Measurements from ENCODE around the gene DGKH. TPM values are rescaled to one million over a fixed set of nuclear protein-coding genes. Genes with fewer than 3 reads are reported as not detected.

Gene DGKH
- 10 to 100 TPM; 11.5 to 19.0 (median 19.0) TPM for total RNA-seq

DNA sequence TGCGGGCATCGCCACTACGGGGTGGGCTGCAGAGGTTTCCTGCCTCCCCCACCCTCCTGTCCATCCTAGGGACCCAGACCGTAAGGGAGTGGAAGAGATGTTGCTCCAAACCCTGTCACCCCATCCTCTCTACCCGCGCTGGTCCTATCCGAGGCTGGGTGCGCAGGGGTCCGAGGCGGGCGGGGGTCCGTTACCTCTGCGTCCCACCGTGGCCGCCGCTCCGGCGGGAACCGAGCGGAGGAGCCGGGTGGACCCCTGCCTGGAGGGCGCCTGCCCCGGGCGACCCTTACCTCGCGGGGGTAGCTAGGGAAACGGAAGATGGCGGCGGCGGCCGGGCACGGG is at the start of gene DGKH:
TSS of gene DGKH (plus strand) at position 307 of the 342 bp plus-strand sequence. CDS start 126 bp downstream, outside the sequence.
- Histone ChIP-seq H3K9me3 (no peaks in the 10 kb centered on the region), H3K36me3 (no peaks in the 10 kb centered on the region), H3K27me3 (no peaks in the 10 kb centered on the region), H3K4me1 (no peaks in the 10 kb centered on the region), H3K4me3 (peak within 1 kb of the TSS; percentile 85 to 96 (median 93)), H3K27ac (peak within 1 kb of the TSS; percentile 87 to 94)
- TF ChIP-seq POLR2A (IDR thresholded peaks at IDR 0.05) = no peak
- TF ChIP-seq, protein P1, sequence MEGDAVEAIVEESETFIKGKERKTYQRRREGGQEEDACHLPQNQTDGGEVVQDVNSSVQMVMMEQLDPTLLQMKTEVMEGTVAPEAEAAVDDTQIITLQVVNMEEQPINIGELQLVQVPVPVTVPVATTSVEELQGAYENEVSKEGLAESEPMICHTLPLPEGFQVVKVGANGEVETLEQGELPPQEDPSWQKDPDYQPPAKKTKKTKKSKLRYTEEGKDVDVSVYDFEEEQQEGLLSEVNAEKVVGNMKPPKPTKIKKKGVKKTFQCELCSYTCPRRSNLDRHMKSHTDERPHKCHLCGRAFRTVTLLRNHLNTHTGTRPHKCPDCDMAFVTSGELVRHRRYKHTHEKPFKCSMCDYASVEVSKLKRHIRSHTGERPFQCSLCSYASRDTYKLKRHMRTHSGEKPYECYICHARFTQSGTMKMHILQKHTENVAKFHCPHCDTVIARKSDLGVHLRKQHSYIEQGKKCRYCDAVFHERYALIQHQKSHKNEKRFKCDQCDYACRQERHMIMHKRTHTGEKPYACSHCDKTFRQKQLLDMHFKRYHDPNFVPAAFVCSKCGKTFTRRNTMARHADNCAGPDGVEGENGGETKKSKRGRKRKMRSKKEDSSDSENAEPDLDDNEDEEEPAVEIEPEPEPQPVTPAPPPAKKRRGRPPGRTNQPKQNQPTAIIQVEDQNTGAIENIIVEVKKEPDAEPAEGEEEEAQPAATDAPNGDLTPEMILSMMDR (IDR thresholded peaks at IDR 0.05) = no peak
- no peak for TF ChIP-seq POLR2AphosphoS5 (IDR thresholded peaks at IDR 0.05)
- no peak for DNase-seq (ENCODE audit: low spot score in 2 of 2)
- intact Hi-C loops (cut with DNase I; ENCODE audit: low total_unique reads) = loop anchor here (5.0 kb wide), 1 partner anchor 456 kb away; no protein-coding TSS in a partner anchor

GRCh38 chr13:42000846-42001245 is 47.6 kb upstream of the DGKH start:
- no peak overlapping the region for H3K4me3 ChIP-seq
- H3K27me3 ChIP-seq = no peaks in the 10 kb centered on the region
- no peak for DNase-seq (ENCODE audit: low spot score in 2 of 2)
- H3K4me1 ChIP-seq = no peaks in the 10 kb centered on the region
- intact Hi-C loops (cut with DNase I; ENCODE audit: low total_unique reads) = no loop called here
- H3K9me3 ChIP-seq = no peaks in the 10 kb centered on the region
- no peaks in the 10 kb centered on the region for H3K36me3 ChIP-seq
- no peak overlapping the region for H3K27ac ChIP-seq
- TF ChIP-seq, protein P1 (IDR thresholded peaks at IDR 0.05) = no peak
- TF ChIP-seq POLR2AphosphoS5 (IDR thresholded peaks at IDR 0.05) (no peak), POLR2A (IDR thresholded peaks at IDR 0.05) (no peak)

GRCh38 chr13:42001580-42001979 is 46.9 kb upstream of the DGKH start:
- Histone ChIP-seq H3K27me3 (no peaks in the 10 kb centered on the region), H3K4me1 (no peaks in the 10 kb centered on the region), H3K9me3 (no peaks in the 10 kb centered on the region), H3K36me3 (no peaks in the 10 kb centered on the region), H3K4me3 (no peak overlapping the region), H3K27ac (no peak overlapping the region)
- intact Hi-C loops (cut with DNase I; ENCODE audit: low total_unique reads) = no loop called here
- DNase-seq (ENCODE audit: low spot score in 2 of 2) = no peak
- TF ChIP-seq, protein P1 (IDR thresholded peaks at IDR 0.05) = no peak
- TF ChIP-seq POLR2AphosphoS5 (IDR thresholded peaks at IDR 0.05) (no peak), POLR2A (IDR thresholded peaks at IDR 0.05) (no peak)

GRCh38 chr13:42002066-42002465 is 46.4 kb upstream of the DGKH start:
- H3K9me3 ChIP-seq = no peaks in the 10 kb centered on the region
- no peak overlapping the region for H3K27ac ChIP-seq
- H3K4me1 ChIP-seq = no peaks in the 10 kb centered on the region
- H3K4me3 ChIP-seq = no peak overlapping the region
- H3K36me3 ChIP-seq = no peaks in the 10 kb centered on the region
- no peaks in the 10 kb centered on the region for H3K27me3 ChIP-seq
- intact Hi-C loops (cut with DNase I; ENCODE audit: low total_unique reads) = no loop called here
- DNase-seq (ENCODE audit: low spot score in 2 of 2) = no peak
- TF ChIP-seq POLR2AphosphoS5 (IDR thresholded peaks at IDR 0.05) = no peak
- TF ChIP-seq, protein P1 (IDR thresholded peaks at IDR 0.05) = no peak
- no peak for TF ChIP-seq POLR2A (IDR thresholded peaks at IDR 0.05)

DNA sequence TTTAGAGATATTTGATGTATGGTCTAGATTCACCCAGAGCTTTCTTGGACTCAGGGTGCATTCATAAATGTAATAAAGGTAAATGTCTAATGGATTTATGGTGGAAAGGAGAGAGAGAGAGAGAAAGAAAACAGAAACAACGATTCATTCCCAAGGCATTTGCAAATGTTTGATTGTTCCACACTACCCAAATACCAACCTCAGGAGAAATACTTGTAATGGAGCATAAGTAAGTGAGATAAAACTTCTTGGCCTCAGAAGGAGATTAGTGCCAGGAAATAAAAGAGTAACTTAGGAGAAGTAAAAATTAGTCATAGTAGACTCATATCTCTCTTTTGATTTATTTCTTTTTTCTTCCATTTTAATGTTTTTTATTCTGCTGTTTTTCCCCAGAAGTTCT is 40.6 kb upstream of the DGKH start:
- intact Hi-C loops (cut with DNase I; ENCODE audit: low total_unique reads) = no loop called here
- Histone ChIP-seq H3K4me1 (peaks cover 0 to 3% of the 10 kb centered on the region in 2 donors), H3K27ac (no peak overlapping the region), H3K27me3 (no peaks in the 10 kb centered on the region), H3K36me3 (no peaks in the 10 kb centered on the region), H3K9me3 (no peaks in the 10 kb centered on the region), H3K4me3 (no peak overlapping the region)
- TF ChIP-seq POLR2A (IDR thresholded peaks at IDR 0.05) (no peak), POLR2AphosphoS5 (IDR thresholded peaks at IDR 0.05) (no peak)
- TF ChIP-seq, protein P1 (IDR thresholded peaks at IDR 0.05) = no peak
- no peak for DNase-seq (ENCODE audit: low spot score in 2 of 2)

All from breast epithelium (tissue), 4 donors.